GM23338 (cell line): Measurements from ENCODE around the gene PFKP. TPM values are rescaled to one million over a fixed set of nuclear protein-coding genes. Genes with fewer than 3 reads are reported as not detected.

ENCODE experiments used
- ATAC-seq: fragments of 200-7000 bp; cut with Tn5 transposase; 3 replicates; pipeline ENCODE4 v1.9.1; 2020
- DNase-seq: peaks from one replicate; pipeline ENCODE4 v3.0.0-alpha.2; 2015; ENCODE audit warnings: low spot score
- H2AFZ ChIP-seq: fragments of 200-600 bp; sonication (generic); 2 replicates; pipeline ENCODE4 v1.8.0; 2016; ENCODE audit warnings: antibody characterized with exemption, mild to moderate bottlenecking, moderate library complexity
- H3F3A ChIP-seq: fragments of 200-600 bp; sonication (generic); replicated peaks from 2 replicates; pipeline ENCODE4 v1.8.0; 2017; ENCODE audit warnings: antibody characterized with exemption, mixed run types, low read depth
- H3K27ac ChIP-seq: fragments of 200-600 bp; sonication (generic); 2 replicates; pipeline ENCODE4 v1.6.1; 2016; ENCODE audit warnings: low read depth
- H3K27me3 ChIP-seq: fragments of 200-600 bp; sonication (generic); 2 replicates; pipeline ENCODE4 v1.8.0; 2016; ENCODE audit warnings: mild to moderate bottlenecking, mixed run types, moderate library complexity; ENCODE audit not compliant: insufficient read depth
- H3K36me3 ChIP-seq: fragments of 200-600 bp; sonication (generic); 2 replicates; pipeline ENCODE4 v1.8.0; 2016; ENCODE audit warnings: mild to moderate bottlenecking; ENCODE audit not compliant: insufficient read depth
- H3K4me1 ChIP-seq: fragments of 200-600 bp; sonication (generic); 2 replicates; pipeline ENCODE4 v1.8.0; 2016; ENCODE audit warnings: mild to moderate bottlenecking, moderate library complexity; ENCODE audit not compliant: insufficient read depth
- H3K4me2 ChIP-seq: fragments of 200-600 bp; sonication (generic); 2 replicates; pipeline ENCODE4 v1.7.1; 2017; ENCODE audit warnings: mixed run types
- H3K4me3 ChIP-seq: fragments of 200-600 bp; sonication (generic); 2 replicates; pipeline ENCODE4 v1.6.1; 2016; ENCODE audit warnings: mixed run types
- H3K79me2 ChIP-seq: fragments of 200-600 bp; sonication (generic); replicated peaks from 2 replicates; pipeline ENCODE4 v1.8.0; 2017; ENCODE audit warnings: mild to moderate bottlenecking; ENCODE audit not compliant: insufficient read depth
- H3K9me2 ChIP-seq: fragments of 200-600 bp; sonication (generic); 2 replicates; pipeline ENCODE4 v1.8.0; 2017; ENCODE audit not compliant: insufficient read depth
- H4K20me1 ChIP-seq: fragments of 200-600 bp; sonication (generic); replicated peaks from 2 replicates; pipeline ENCODE4 v1.8.0; 2017; ENCODE audit warnings: mild to moderate bottlenecking; ENCODE audit not compliant: insufficient read depth
- H3K27ac Mint-ChIP-seq: 2 replicates; pipeline ENCODE4 v1.8.0; 2020; ENCODE audit warnings: inconsistent platforms, mild to moderate bottlenecking, moderate library complexity, mixed read lengths
- H3K27me3 Mint-ChIP-seq: 3 replicates; pipeline ENCODE4 v1.8.0; 2022; ENCODE audit warnings: low read depth, mild to moderate bottlenecking, moderate library complexity, mixed read lengths, inconsistent platforms; ENCODE audit not compliant: insufficient read depth, poor library complexity
- H3K36me3 Mint-ChIP-seq: 3 replicates; pipeline ENCODE4 v1.8.0; 2021; ENCODE audit warnings: low read depth, mild to moderate bottlenecking, inconsistent platforms, moderate library complexity, mixed read lengths
- H3K4me1 Mint-ChIP-seq: 3 replicates; pipeline ENCODE4 v1.8.0; 2020; ENCODE audit warnings: mild to moderate bottlenecking, inconsistent platforms, mixed read lengths
- H3K4me3 Mint-ChIP-seq: 3 replicates; pipeline ENCODE4 v1.8.0; 2021; ENCODE audit warnings: moderate library complexity, mild to moderate bottlenecking, inconsistent platforms, mixed read lengths
- H3K9me3 Mint-ChIP-seq: 3 replicates; pipeline ENCODE4 v1.8.0; 2020; ENCODE audit warnings: moderate library complexity, mild to moderate bottlenecking, inconsistent platforms, mixed read lengths
- CREB1 ChIP-seq: fragments of 250-450 bp; sonication (Bioruptor Pico); IDR thresholded peaks from 2 replicates; pipeline ENCODE4 v1.5.0; 2020; ENCODE audit warnings: low read depth, mild to moderate bottlenecking, moderate library complexity
- EZH2 ChIP-seq: fragments of 200-600 bp; sonication (generic); IDR thresholded peaks from one replicate; pipeline ENCODE4 v1.8.0; 2017; ENCODE audit warnings: antibody characterized with exemption, mild to moderate bottlenecking, low read depth; ENCODE audit not compliant: unreplicated experiment
- EZH2phosphoT487 ChIP-seq: fragments of 200-600 bp; sonication (generic); IDR thresholded peaks from one replicate; pipeline ENCODE4 v1.8.1; 2018; ENCODE audit warnings: antibody characterized with exemption; ENCODE audit not compliant: unreplicated experiment
- JUNB ChIP-seq: IDR thresholded peaks from one replicate; pipeline ENCODE4 v1.6.1; 2016; ENCODE audit warnings: antibody characterized with exemption; ENCODE audit not compliant: unreplicated experiment
- NANOG ChIP-seq: IDR thresholded peaks from 2 replicates; pipeline ENCODE4 v1.6.1; 2016; ENCODE audit warnings: antibody characterized with exemption, borderline replicate concordance
- POLR2AphosphoS5 ChIP-seq: IDR thresholded peaks from 2 replicates; pipeline ENCODE4 v1.6.1; 2016; ENCODE audit warnings: antibody characterized with exemption, low read depth
- STAT1 ChIP-seq: IDR thresholded peaks from one replicate; pipeline ENCODE4 v1.6.1; 2016; ENCODE audit warnings: antibody characterized with exemption; ENCODE audit not compliant: unreplicated experiment
- ZNF114 ChIP-seq: fragments of 250-450 bp; sonication (Bioruptor Pico); IDR thresholded peaks from 2 replicates; pipeline ENCODE4 v1.5.0; 2020; ENCODE audit warnings: mild to moderate bottlenecking, moderate library complexity
- ZNF331 ChIP-seq: fragments of 250-450 bp; sonication (Bioruptor Pico); IDR thresholded peaks from 2 replicates; pipeline ENCODE4 v1.5.0; 2020; ENCODE audit warnings: low read depth, mild to moderate bottlenecking, moderate library complexity
- polyA plus RNA-seq: library from polyadenylated mRNA; unstranded; fragments of >200 nt; fragmentation: Nextera tagmentation; extraction: Ambion mirVana; gene quantifications from 2 replicates; pipeline ENCODE4 v1.2.1, GENCODE V29; 2016
- total RNA-seq: library from RNA; depleted of rRNA; stranded (reverse); fragments of >200 nt; shearing (Covaris generic); gene quantifications from 2 replicates; pipeline ENCODE4 v1.2.3, GENCODE V29; 2014
- TF ChIP-seq, protein P1 (sequence below): IDR thresholded peaks from 2 replicates; pipeline ENCODE4 v1.6.1; 2016; ENCODE audit warnings: antibody characterized with exemption
- TF ChIP-seq, protein P2 (sequence below): IDR thresholded peaks from one replicate; pipeline ENCODE4 v1.6.1; 2018; ENCODE audit warnings: antibody characterized with exemption; ENCODE audit not compliant: unreplicated experiment
- TF ChIP-seq, protein P3 (sequence below): fragments of 250-450 bp; sonication (Bioruptor Pico); IDR thresholded peaks from 2 replicates; pipeline ENCODE4 v1.5.0; 2020; ENCODE audit warnings: mild to moderate bottlenecking, moderate library complexity
- TF ChIP-seq, protein P4 (sequence below), 2 experiments: fragments of 200-600 bp in 1 of 2; sonication (generic) in 1 of 2; conservative IDR thresholded peaks; 2 replicates each; pipeline versions ENCODE4 v1.5.1 to v1.6.1; 2016 to 2017; ENCODE audit warnings: antibody characterized with exemption in 2 of 2, low read depth in 2 of 2, mild to moderate bottlenecking in 2 of 2, moderate library complexity in 1 of 2

Gene PFKP
- total and polyA plus RNA-seq, 2 experiments from 2014 or later: 56.3 to 120 TPM

DNA sequence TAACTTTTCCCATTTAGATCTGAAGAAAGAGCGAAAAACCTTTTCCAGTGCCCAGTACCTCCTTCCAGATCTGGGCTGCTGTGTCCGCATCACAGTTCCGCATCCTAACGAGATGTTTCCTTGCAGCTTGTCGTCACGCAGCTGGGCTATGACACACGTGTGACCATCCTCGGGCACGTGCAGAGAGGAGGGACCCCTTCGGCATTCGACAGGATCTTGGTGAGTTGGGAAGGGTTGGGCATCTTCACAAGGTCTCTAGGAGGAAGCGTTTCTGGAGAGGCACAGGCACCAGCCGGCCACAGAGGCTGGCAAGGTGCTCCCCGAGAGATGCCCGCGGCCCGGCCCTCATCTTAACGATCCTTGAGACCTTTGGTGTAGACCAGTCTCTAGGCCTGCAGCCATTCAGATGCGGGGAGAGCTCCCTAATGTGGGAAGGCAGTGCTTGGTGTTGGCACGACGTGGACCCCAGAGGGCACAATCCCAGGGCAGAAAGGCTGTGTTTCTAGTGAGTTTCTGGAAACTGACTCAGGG, 41.3 kb downstream of the PFKP start:
- Mint-ChIP-seq H3K36me3 (peaks cover 86% of the 10 kb centered on the region), H3K27me3 (peaks cover 4% of the 10 kb centered on the region), H3K27ac (no peak overlapping the region), H3K4me3 (no peak overlapping the region), H3K9me3 (no peaks in the 10 kb centered on the region), H3K4me1 (no peaks in the 10 kb centered on the region)
- H2AFZ ChIP-seq: no peak overlapping the region
- no peak for DNase-seq
- no peak overlapping the region for H3K4me2 ChIP-seq
- no peaks in the 10 kb centered on the region for H3K4me1 ChIP-seq
- H3K9me2 ChIP-seq: 0 out of 2 replicates have a peak, but pooled peaks cover 4% of the 10 kb centered on the region
- no peaks in the 10 kb centered on the region; the same call in 1 of the 2 replicates for H3K79me2 ChIP-seq
- no peak for ATAC-seq
- H3F3A ChIP-seq: peaks cover 6% of the 10 kb centered on the region; the same call in 1 of the 2 replicates
- no peak overlapping the region for H3K27ac ChIP-seq
- TF ChIP-seq POLR2AphosphoS5 (no peak), STAT1 (no peak), EZH2 (no peak), NANOG (no peak), ZNF331 (CRISPR knock-in tag) (no peak), CREB1 (CRISPR knock-in tag) (no peak), ZNF114 (no peak), EZH2phosphoT487 (no peak), JUNB (no peak)
- TF ChIP-seq, protein P1, sequence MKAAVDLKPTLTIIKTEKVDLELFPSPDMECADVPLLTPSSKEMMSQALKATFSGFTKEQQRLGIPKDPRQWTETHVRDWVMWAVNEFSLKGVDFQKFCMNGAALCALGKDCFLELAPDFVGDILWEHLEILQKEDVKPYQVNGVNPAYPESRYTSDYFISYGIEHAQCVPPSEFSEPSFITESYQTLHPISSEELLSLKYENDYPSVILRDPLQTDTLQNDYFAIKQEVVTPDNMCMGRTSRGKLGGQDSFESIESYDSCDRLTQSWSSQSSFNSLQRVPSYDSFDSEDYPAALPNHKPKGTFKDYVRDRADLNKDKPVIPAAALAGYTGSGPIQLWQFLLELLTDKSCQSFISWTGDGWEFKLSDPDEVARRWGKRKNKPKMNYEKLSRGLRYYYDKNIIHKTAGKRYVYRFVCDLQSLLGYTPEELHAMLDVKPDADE: no peak
- TF ChIP-seq, protein P2, sequence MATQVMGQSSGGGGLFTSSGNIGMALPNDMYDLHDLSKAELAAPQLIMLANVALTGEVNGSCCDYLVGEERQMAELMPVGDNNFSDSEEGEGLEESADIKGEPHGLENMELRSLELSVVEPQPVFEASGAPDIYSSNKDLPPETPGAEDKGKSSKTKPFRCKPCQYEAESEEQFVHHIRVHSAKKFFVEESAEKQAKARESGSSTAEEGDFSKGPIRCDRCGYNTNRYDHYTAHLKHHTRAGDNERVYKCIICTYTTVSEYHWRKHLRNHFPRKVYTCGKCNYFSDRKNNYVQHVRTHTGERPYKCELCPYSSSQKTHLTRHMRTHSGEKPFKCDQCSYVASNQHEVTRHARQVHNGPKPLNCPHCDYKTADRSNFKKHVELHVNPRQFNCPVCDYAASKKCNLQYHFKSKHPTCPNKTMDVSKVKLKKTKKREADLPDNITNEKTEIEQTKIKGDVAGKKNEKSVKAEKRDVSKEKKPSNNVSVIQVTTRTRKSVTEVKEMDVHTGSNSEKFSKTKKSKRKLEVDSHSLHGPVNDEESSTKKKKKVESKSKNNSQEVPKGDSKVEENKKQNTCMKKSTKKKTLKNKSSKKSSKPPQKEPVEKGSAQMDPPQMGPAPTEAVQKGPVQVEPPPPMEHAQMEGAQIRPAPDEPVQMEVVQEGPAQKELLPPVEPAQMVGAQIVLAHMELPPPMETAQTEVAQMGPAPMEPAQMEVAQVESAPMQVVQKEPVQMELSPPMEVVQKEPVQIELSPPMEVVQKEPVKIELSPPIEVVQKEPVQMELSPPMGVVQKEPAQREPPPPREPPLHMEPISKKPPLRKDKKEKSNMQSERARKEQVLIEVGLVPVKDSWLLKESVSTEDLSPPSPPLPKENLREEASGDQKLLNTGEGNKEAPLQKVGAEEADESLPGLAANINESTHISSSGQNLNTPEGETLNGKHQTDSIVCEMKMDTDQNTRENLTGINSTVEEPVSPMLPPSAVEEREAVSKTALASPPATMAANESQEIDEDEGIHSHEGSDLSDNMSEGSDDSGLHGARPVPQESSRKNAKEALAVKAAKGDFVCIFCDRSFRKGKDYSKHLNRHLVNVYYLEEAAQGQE: no peak
- TF ChIP-seq, protein P3, sequence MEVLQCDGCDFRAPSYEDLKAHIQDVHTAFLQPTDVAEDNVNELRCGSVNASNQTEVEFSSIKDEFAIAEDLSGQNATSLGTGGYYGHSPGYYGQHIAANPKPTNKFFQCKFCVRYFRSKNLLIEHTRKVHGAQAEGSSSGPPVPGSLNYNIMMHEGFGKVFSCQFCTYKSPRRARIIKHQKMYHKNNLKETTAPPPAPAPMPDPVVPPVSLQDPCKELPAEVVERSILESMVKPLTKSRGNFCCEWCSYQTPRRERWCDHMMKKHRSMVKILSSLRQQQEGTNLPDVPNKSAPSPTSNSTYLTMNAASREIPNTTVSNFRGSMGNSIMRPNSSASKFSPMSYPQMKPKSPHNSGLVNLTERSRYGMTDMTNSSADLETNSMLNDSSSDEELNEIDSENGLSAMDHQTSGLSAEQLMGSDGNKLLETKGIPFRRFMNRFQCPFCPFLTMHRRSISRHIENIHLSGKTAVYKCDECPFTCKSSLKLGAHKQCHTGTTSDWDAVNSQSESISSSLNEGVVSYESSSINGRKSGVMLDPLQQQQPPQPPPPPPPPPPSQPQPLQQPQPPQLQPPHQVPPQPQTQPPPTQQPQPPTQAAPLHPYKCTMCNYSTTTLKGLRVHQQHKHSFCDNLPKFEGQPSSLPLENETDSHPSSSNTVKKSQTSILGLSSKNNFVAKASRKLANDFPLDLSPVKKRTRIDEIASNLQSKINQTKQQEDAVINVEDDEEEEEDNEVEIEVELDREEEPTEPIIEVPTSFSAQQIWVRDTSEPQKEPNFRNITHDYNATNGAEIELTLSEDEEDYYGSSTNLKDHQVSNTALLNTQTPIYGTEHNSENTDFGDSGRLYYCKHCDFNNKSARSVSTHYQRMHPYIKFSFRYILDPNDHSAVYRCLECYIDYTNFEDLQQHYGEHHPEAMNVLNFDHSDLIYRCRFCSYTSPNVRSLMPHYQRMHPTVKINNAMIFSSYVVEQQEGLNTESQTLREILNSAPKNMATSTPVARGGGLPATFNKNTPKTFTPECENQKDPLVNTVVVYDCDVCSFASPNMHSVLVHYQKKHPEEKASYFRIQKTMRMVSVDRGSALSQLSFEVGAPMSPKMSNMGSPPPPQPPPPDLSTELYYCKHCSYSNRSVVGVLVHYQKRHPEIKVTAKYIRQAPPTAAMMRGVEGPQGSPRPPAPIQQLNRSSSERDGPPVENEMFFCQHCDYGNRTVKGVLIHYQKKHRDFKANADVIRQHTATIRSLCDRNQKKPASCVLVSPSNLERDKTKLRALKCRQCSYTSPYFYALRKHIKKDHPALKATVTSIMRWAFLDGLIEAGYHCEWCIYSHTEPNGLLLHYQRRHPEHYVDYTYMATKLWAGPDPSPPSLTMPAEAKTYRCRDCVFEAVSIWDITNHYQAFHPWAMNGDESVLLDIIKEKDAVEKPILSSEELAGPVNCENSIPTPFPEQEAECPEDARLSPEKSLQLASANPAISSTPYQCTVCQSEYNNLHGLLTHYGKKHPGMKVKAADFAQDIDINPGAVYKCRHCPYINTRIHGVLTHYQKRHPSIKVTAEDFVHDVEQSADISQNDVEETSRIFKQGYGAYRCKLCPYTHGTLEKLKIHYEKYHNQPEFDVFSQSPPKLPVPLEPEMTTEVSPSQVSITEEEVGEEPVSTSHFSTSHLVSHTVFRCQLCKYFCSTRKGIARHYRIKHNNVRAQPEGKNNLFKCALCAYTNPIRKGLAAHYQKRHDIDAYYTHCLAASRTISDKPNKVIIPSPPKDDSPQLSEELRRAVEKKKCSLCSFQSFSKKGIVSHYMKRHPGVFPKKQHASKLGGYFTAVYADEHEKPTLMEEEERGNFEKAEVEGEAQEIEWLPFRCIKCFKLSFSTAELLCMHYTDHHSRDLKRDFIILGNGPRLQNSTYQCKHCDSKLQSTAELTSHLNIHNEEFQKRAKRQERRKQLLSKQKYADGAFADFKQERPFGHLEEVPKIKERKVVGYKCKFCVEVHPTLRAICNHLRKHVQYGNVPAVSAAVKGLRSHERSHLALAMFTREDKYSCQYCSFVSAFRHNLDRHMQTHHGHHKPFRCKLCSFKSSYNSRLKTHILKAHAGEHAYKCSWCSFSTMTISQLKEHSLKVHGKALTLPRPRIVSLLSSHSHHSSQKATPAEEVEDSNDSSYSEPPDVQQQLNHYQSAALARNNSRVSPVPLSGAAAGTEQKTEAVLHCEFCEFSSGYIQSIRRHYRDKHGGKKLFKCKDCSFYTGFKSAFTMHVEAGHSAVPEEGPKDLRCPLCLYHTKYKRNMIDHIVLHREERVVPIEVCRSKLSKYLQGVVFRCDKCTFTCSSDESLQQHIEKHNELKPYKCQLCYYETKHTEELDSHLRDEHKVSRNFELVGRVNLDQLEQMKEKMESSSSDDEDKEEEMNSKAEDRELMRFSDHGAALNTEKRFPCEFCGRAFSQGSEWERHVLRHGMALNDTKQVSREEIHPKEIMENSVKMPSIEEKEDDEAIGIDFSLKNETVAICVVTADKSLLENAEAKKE (CRISPR knock-in tag): no peak
- TF ChIP-seq, protein P4, sequence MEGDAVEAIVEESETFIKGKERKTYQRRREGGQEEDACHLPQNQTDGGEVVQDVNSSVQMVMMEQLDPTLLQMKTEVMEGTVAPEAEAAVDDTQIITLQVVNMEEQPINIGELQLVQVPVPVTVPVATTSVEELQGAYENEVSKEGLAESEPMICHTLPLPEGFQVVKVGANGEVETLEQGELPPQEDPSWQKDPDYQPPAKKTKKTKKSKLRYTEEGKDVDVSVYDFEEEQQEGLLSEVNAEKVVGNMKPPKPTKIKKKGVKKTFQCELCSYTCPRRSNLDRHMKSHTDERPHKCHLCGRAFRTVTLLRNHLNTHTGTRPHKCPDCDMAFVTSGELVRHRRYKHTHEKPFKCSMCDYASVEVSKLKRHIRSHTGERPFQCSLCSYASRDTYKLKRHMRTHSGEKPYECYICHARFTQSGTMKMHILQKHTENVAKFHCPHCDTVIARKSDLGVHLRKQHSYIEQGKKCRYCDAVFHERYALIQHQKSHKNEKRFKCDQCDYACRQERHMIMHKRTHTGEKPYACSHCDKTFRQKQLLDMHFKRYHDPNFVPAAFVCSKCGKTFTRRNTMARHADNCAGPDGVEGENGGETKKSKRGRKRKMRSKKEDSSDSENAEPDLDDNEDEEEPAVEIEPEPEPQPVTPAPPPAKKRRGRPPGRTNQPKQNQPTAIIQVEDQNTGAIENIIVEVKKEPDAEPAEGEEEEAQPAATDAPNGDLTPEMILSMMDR (conservative IDR thresholded peaks at IDR 0.05; ENCODE audit: low read depth in 2 of 2): no peak
- no peak overlapping the region for H3K4me3 ChIP-seq
- peaks cover 14% of the 10 kb centered on the region for H3K36me3 ChIP-seq
- H3K27me3 ChIP-seq: no peaks in the 10 kb centered on the region
- H4K20me1 ChIP-seq: peaks cover 14% of the 10 kb centered on the region
